Coronary artery (tissue), 2 donors: ENCODE results near the gene ANKRD53.

Source experiments
- DNase-seq: peaks from one replicate; pipeline ENCODE4 v3.0.0-alpha.2; 2017; ENCODE audit warnings: low spot score
- H3K27ac ChIP-seq, 2 donors: fragments of 200-600 bp; sonication (generic); one replicate each; pipeline ENCODE4 v1.5.1; 2016 to 2019
- H3K4me3 ChIP-seq: fragments of 200-600 bp; sonication (generic); 2 replicates; pipeline ENCODE4 v1.5.1; 2016; ENCODE audit warnings: mild to moderate bottlenecking, moderate library complexity
- TF ChIP-seq, protein P1 (sequence below): fragments of 200-600 bp; sonication (generic); IDR thresholded peaks from one replicate; pipeline ENCODE4 v1.5.1; 2019; ENCODE audit warnings: antibody characterized with exemption

Gene ANKRD53

DNA sequence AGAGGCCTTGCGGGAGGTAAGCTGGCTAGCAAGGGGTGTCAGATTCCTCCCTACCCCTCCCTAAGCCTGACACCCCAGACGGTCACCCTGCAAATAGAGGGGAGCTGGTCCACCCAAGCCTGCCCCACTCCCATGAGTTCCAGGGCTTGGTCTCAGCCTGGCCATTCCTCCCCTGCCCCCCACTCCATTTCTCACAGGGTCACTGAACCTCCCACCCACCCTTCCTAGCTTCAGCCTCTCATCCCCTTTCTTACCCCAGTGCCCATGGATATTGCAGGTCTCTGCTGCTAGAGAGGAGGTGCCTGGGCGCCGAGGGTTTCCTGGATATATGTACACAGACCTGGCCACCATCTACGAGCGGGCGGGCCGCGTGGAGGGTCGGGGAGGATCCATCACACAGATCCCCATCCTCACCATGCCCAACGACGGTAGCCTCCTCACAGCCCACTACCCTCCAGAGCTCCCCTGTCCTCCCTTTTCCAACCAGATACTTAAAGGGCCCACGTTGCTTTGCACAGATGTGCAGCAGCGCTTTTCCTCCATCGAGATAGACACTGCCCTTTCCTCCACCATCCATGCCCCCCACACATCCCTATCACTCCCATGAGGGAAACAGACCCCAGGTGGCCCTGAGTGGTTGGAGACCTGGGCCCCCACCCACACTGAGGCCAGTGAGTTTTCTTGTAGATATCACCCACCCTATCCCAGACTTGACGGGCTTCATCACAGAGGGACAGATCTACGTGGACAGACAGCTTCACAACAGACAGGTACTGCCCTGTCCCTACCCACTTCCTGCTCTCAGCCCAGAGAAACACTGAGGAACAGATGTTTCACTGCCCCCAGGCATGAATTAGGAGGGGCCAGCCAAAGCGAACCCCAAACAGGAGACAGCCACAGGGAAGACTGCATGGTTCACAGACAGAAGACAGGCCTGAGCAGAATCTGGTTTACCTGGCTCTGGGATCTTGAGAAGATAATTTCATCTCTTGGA lies 15.2 kb upstream of the ANKRD53 start:
- Histone ChIP-seq H3K27ac (no peak overlapping the region), H3K4me3 (no peak overlapping the region)
- peak; percentile 53 for DNase-seq
- TF ChIP-seq, protein P1, sequence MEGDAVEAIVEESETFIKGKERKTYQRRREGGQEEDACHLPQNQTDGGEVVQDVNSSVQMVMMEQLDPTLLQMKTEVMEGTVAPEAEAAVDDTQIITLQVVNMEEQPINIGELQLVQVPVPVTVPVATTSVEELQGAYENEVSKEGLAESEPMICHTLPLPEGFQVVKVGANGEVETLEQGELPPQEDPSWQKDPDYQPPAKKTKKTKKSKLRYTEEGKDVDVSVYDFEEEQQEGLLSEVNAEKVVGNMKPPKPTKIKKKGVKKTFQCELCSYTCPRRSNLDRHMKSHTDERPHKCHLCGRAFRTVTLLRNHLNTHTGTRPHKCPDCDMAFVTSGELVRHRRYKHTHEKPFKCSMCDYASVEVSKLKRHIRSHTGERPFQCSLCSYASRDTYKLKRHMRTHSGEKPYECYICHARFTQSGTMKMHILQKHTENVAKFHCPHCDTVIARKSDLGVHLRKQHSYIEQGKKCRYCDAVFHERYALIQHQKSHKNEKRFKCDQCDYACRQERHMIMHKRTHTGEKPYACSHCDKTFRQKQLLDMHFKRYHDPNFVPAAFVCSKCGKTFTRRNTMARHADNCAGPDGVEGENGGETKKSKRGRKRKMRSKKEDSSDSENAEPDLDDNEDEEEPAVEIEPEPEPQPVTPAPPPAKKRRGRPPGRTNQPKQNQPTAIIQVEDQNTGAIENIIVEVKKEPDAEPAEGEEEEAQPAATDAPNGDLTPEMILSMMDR: no peak

DNA sequence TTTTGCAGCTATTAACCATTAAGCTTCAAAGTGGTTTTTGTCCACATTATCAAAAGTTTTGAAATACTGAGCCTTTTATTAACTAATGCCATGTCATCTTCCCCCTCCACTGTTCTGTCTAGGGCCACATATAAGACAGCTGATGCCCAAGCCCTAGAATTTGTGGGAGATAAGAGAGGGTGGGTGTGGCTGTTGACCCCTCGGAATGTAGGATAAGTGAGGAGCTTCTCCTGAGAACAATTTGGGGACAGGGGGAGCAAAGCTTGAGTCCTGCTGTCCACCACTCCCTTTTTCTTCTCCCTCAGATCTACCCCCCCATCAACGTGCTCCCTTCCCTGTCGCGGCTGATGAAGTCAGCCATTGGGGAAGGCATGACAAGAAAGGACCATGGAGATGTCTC lies 14.3 kb upstream of the ANKRD53 start:
- TF ChIP-seq, protein P1: no peak
- H3K4me3 ChIP-seq: no peak overlapping the region
- DNase-seq: no peak

DNA sequence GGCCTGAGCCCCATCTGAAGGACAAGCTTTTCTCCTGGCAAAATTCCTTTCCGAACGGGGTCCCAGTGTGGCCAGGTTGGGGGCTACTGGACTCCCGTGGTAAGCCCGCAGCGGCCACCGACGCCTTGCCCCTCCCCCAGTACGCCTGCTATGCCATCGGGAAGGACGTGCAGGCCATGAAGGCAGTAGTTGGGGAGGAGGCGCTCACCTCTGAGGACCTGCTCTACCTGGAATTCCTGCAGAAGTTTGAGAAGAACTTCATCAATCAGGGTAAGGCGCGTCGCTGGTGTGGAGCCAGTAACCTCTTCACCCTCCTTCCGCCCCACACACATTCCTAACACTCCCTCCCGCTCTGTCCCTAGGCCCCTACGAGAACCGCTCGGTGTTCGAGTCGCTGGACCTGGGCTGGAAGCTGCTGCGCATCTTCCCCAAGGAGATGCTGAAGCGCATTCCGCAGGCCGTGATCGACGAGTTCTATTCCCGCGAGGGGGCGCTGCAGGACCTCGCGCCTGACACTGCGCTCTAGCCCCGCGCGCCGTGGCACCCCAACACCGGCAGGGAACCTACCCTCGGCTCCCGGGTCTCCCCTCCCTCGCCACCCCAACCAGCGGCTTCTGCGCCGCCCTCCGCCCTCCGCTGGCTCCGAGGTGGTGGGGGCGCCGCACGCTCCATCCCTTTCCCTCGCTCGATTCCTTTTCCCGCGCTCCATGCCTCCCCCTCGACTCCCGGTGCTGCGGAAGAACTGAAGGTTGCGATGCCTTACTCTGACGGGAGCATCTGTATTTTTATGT lies 13.6 kb upstream of the ANKRD53 start:
- peak overlapping the region; percentile 70 for H3K4me3 ChIP-seq
- no peak overlapping the region for H3K27ac ChIP-seq
- TF ChIP-seq, protein P1: peak; percentile 89
- peak; percentile 79 for DNase-seq

More for the DNA sequence above, 14.3 kb upstream of the ANKRD53 start:
- no peak overlapping the region for H3K27ac ChIP-seq

DNA sequence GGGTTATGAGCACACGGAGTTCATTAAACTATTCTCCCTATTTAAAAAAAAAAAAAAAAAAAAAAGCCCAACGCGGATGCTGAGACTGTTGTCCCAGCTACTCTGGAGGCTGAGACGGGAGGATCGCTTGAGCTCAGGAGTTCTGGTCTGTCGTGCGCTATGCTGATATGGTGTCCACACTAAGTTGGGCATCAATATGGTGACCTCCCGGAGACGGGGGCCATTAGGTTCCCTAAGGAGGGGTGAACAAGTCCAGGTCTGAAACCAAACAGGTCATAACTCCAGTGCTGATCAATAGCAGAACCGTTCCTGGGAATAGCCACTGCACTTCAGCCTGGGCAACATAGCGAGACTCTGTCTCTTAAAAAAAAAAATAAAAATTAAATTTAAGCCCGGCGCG lies 12.9 kb upstream of the ANKRD53 start:
- H3K27ac ChIP-seq: no peak overlapping the region
- TF ChIP-seq, protein P1: no peak
- no peak overlapping the region for H3K4me3 ChIP-seq
- DNase-seq: peak; percentile 41

DNA sequence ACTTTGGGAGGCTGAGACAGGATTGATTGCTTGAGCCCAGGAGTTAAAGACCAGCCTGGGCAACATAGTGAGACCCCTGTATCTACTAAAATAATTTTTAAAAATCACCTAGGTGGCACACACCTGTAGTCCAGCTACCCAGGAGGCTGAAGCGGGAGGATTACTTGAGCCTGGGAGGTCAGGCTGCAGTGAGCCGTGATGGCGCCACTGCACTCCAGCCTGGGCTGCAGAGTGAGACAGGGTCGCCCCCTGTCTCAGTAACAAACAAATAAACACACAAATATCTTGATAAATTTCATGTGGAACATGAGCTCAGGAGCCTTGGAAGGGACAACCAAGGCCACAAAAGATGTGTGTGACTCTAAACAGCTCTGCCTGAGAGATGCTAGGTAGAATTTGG lies 11.7 kb upstream of the ANKRD53 start:
- DNase-seq: no peak
- H3K27ac ChIP-seq: no peak overlapping the region

DNA sequence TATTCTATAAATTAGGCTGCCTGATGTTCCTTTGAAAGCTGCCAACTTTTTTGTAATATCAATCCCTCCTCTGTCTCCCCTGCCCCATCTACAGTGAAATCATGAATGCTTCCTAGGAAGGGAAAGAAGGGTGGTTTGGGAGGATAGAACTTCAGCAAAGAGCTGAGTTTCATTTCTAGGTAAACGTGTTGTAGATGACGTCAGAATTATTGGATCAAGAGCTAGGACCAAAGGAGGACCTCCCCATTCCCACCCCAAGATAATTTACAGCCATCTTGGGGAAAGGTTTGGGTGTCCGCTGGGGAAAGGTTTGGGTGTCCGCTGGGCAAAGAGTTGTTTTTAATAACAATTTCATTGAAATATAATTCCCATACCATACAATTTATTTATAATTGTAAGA lies 11.2 kb upstream of the ANKRD53 start:
- Histone ChIP-seq H3K27ac (no peak overlapping the region), H3K4me3 (no peak overlapping the region)
- no peak for DNase-seq
- TF ChIP-seq, protein P1: no peak

More for the DNA sequence above, 11.7 kb upstream of the ANKRD53 start:
- TF ChIP-seq, protein P1: no peak
- H3K4me3 ChIP-seq: no peak overlapping the region
